ENCODE results near the gene VWA7.

- TF ChIP-seq CTCF (IDR thresholded peaks at IDR 0.05) (no peak), POLR2A (IDR thresholded peaks at IDR 0.05) (no peak)
Measured at GRCh38 chr6:31733734-31734133, 43.4 kb downstream of the VWA7 start.
